Uterus (tissue), 2 donors: ENCODE results near the gene CCDC194.

Source experiments
- POLR2A ChIP-seq, 2 donors: fragments of 450-650 bp; IDR thresholded peaks; one replicate each; pipeline ENCODE4 v1.6.1; 2016; ENCODE audit warnings: antibody characterized with exemption in 2 of 2, mild to moderate bottlenecking in 1 of 2, moderate library complexity in 1 of 2
- TF ChIP-seq, protein P1 (sequence below), 4 experiments: fragments of 200-600 bp in 2 of 4; fragments of 450-650 bp in 2 of 4; sonication (generic) in 2 of 4; IDR thresholded peaks; one replicate each; pipeline ENCODE4 v1.5.1; 2016 to 2019; ENCODE audit warnings: antibody characterized with exemption in 4 of 4, mild to moderate bottlenecking in 2 of 4, moderate library complexity in 1 of 4

DNA sequence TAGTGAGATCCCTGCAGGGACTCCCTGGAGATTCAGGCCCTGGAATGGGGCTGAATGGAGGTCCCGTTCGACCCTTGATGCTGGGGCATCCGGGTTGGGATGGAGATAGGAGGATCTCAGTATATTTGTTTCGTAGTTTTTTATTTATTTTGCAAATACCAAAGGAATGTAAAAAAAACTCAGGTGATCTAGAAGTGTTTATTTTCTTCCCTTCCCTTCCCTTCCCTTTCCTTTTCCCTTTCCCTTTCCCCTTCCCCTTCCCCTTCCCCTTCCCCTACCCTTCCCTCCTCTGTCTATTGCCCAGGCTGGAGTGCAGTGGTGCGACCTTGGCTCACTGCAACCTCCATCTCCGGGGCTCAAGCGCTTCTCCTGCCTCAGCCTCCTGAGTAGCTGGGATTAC, 52.2 kb downstream of the CCDC194 start:
- TF ChIP-seq, protein P1, sequence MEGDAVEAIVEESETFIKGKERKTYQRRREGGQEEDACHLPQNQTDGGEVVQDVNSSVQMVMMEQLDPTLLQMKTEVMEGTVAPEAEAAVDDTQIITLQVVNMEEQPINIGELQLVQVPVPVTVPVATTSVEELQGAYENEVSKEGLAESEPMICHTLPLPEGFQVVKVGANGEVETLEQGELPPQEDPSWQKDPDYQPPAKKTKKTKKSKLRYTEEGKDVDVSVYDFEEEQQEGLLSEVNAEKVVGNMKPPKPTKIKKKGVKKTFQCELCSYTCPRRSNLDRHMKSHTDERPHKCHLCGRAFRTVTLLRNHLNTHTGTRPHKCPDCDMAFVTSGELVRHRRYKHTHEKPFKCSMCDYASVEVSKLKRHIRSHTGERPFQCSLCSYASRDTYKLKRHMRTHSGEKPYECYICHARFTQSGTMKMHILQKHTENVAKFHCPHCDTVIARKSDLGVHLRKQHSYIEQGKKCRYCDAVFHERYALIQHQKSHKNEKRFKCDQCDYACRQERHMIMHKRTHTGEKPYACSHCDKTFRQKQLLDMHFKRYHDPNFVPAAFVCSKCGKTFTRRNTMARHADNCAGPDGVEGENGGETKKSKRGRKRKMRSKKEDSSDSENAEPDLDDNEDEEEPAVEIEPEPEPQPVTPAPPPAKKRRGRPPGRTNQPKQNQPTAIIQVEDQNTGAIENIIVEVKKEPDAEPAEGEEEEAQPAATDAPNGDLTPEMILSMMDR (IDR thresholded peaks at IDR 0.05): no peak
- TF ChIP-seq POLR2A (IDR thresholded peaks at IDR 0.05): no peak
